ENCODE results near the gene VPS72.

- no peak for TF ChIP-seq MEF2A (IDR thresholded peaks at IDR 0.05; ENCODE audit: borderline replicate concordance, low read depth)
- TF ChIP-seq MAX (IDR thresholded peaks at IDR 0.05; ENCODE audit: low read depth) = no peak
- TF ChIP-seq REST (IDR thresholded peaks at IDR 0.05; ENCODE audit: low read depth, low read length) = no peak
- TF ChIP-seq CTCF (IDR thresholded peaks at IDR 0.05) = no peak
- no peak for TF ChIP-seq MXI1 (IDR thresholded peaks at IDR 0.05; ENCODE audit: low read depth, low read length)
Measured at GRCh38 chr1:151184211-151184610, 5.8 kb downstream of the VPS72 start.

Measured in SK-N-SH (cell line).